ENCODE data around the gene MCF2L.
A peak's percentile ranks its signal among the peaks of the same experiment; 100 is the strongest.

The MCF2L gene

GRCh38 chr13:113001241-113002140 lies 32.5 kb downstream of the MCF2L start:
- H3K4me1 Mint-ChIP-seq: no peaks in the 10 kb centered on the region
- H3K4me3 Mint-ChIP-seq: no peak overlapping the region
- CTCF ChIA-PET: no interaction called here
- peaks cover 51% of the 10 kb centered on the region for H3K27me3 Mint-ChIP-seq
- DNase-seq: no peak
- peaks cover 9% of the 10 kb centered on the region for H3K9me3 Mint-ChIP-seq
- no peak overlapping the region for H3K27ac Mint-ChIP-seq
- no peaks in the 10 kb centered on the region for H3K36me3 Mint-ChIP-seq

DNA sequence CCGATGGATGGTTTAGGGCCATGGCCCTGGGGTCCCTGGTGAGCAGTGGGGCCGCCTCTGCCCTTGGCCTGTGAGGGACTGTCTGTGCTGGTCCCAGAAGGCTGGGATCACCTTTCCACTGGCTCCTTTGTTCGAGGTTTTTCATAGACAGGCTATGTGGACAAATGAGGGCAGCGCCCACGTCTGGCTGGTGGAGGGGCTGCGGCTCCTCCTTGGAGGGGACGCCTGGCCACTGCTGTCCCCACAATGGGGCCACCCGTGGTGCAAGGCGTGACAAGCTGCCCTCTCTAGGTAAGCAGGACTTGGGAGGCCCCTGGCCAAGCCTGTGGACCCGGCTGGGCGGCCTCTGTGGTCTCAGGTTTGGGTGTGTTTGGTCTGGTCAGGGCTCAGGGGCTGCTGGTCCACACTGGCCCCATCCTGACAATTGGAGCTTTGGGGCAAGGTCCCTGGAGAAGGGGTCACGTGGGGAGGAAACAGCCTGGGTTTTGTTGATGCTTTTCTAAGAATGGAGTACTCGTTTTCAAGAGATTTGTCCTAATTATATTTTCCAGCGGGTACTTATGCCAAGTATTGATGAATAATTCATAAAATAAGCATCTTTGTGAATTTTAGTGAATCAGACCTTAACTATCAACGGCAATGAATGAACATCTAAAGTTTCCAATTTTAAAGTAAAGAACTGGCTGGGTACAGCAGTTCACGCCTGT lies 33.3 kb downstream of the MCF2L start:
- CTCF ChIA-PET: no interaction called here
- Mint-ChIP-seq H3K27ac (no peak overlapping the region), H3K4me1 (no peaks in the 10 kb centered on the region), H3K4me3 (no peak overlapping the region), H3K9me3 (peaks cover 9% of the 10 kb centered on the region), H3K27me3 (peaks cover 54% of the 10 kb centered on the region), H3K36me3 (no peaks in the 10 kb centered on the region)
- no peak for DNase-seq

- H3K4me1 Mint-ChIP-seq: no peaks in the 10 kb centered on the region
- H3K36me3 Mint-ChIP-seq: no peaks in the 10 kb centered on the region
- H3K27ac Mint-ChIP-seq: no peak overlapping the region
- no peak overlapping the region for H3K4me3 Mint-ChIP-seq
- H3K9me3 Mint-ChIP-seq: peaks cover 9% of the 10 kb centered on the region
- DNase-seq: no peak
- CTCF ChIA-PET: no interaction called here
- peaks cover 55% of the 10 kb centered on the region for H3K27me3 Mint-ChIP-seq
These were observed 33.9 kb downstream of the MCF2L start for GRCh38 chr13:113002913-113003290.

- no peak overlapping the region for H3K27ac Mint-ChIP-seq
These were observed 35.1 kb downstream of the MCF2L start for GRCh38 chr13:113004126-113004525.

GRCh38 chr13:113005076-113005865 lies 36.3 kb downstream of the MCF2L start:
- peaks cover 45% of the 10 kb centered on the region for H3K27me3 Mint-ChIP-seq
- H3K9me3 Mint-ChIP-seq: peaks cover 9% of the 10 kb centered on the region
- DNase-seq: no peak
- peak overlapping the region; percentile 45 for H3K4me3 Mint-ChIP-seq
- H3K36me3 Mint-ChIP-seq: no peaks in the 10 kb centered on the region
- no peaks in the 10 kb centered on the region for H3K4me1 Mint-ChIP-seq
- peak overlapping the region; percentile 30 for H3K27ac Mint-ChIP-seq
- CTCF ChIA-PET: no interaction called here

More at GRCh38 chr13:113004126-113004525, 35.1 kb downstream of the MCF2L start:
- Mint-ChIP-seq H3K4me1 (no peaks in the 10 kb centered on the region), H3K4me3 (no peak overlapping the region), H3K27me3 (peaks cover 55% of the 10 kb centered on the region), H3K9me3 (peaks cover 9% of the 10 kb centered on the region), H3K36me3 (no peaks in the 10 kb centered on the region)
- DNase-seq: no peak
- CTCF ChIA-PET: no interaction called here

DNA sequence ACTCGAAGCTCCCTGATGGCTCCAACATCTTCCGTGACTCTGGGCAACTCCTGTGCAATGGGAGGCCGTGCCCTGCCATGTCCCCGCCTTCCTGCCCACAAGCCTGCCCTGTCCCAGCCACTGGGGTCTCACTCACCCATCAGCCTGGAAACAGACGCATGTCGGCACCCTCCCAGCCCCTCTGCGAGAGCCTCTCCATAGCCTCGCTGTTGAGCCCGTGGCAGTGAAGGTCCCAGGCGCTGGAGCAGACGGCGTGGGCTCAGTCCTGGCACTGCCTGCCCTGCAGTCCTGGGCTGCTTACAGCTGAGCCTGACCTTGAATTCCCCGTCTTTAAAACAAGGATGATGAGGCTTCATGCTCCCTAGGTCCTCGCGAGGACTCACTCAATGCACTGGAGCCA lies 37.0 kb downstream of the MCF2L start:
- Mint-ChIP-seq H3K4me3 (no peak overlapping the region), H3K4me1 (no peaks in the 10 kb centered on the region), H3K36me3 (no peaks in the 10 kb centered on the region), H3K27ac (no peak overlapping the region), H3K27me3 (peaks cover 38% of the 10 kb centered on the region), H3K9me3 (peaks cover 9% of the 10 kb centered on the region)
- CTCF ChIA-PET: no interaction called here
- DNase-seq: no peak

- H3K9me3 Mint-ChIP-seq: peaks cover 14% of the 10 kb centered on the region
- CTCF ChIA-PET: no interaction called here
- peaks cover 31% of the 10 kb centered on the region for H3K27me3 Mint-ChIP-seq
- H3K36me3 Mint-ChIP-seq: peaks cover 4% of the 10 kb centered on the region
- H3K4me3 Mint-ChIP-seq: no peak overlapping the region
- no peaks in the 10 kb centered on the region for H3K4me1 Mint-ChIP-seq
- no peak for DNase-seq
- H3K27ac Mint-ChIP-seq: no peak overlapping the region
These were observed 37.6 kb downstream of the MCF2L start for GRCh38 chr13:113006660-113007059.

DNA sequence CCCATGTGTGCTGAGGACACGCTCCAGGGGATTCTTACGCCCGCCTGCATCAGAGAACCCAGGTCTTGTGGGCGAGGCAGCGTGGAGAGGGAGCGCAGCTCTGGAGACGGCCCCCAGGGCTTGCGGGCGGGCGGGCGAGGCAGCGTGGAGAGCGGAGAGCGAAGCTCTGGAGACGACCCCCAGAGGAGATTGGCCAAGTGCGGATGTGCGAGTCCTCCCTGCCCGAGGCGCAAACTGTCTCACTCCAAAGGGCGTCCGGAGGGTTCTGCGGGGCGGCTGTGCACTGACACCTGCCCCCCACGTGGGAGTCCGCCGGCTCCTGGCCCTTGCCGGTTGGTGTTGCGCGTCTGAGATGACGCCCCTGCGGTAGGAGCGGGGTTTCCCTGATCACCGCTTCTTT lies 39.8 kb downstream of the MCF2L start:
- no peak overlapping the region for H3K27ac Mint-ChIP-seq

DNA sequence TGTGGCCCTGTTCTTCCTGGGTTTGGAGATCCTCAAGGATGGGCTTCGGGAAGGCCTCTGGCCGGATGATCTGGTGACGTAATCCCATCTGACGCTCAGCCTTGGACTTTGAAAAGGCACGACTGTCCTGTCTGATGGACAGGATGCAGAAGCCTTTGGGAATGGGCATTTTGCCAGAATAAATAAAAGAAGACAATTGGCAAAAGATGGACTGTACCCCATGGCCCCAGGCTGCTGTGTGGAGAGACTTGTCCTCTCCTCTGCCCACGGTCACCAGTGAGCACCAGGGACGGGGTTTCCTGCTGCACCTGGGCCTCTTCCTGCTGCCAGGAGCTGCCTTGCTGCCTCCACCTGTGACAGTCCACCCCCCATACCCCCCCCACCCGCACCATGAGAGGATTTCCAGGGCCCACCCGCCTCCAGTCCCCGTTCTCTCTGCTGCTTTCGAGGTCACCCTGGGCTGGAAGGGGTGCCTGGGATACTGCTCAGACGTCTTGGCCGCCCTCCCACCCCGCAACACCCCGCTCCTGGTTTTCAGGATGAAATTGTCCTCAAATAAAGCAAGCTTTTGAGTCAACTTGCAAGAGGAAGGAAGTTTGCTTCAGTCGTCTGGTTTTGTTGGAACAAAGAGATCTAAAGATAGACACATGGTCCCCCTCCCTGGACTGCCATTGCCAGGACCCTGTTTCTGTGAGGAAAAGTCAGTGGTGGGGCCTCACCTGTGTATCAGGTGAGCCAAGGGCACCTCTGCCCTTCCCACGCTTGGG lies 40.9 kb downstream of the MCF2L start:
- Mint-ChIP-seq H3K27ac (no peak overlapping the region), H3K27me3 (peaks cover 7% of the 10 kb centered on the region), H3K4me3 (no peak overlapping the region), H3K36me3 (peaks cover 4% of the 10 kb centered on the region), H3K4me1 (no peaks in the 10 kb centered on the region), H3K9me3 (peaks cover 17% of the 10 kb centered on the region)
- DNase-seq: no peak
- CTCF ChIA-PET: no interaction called here

More for the DNA sequence above, 39.8 kb downstream of the MCF2L start:
- H3K4me3 Mint-ChIP-seq: no peak overlapping the region
- H3K27me3 Mint-ChIP-seq: peaks cover 12% of the 10 kb centered on the region
- no peaks in the 10 kb centered on the region for H3K4me1 Mint-ChIP-seq
- H3K36me3 Mint-ChIP-seq: peaks cover 4% of the 10 kb centered on the region
- DNase-seq: no peak
- peaks cover 21% of the 10 kb centered on the region for H3K9me3 Mint-ChIP-seq
- CTCF ChIA-PET: no interaction called here

DNA sequence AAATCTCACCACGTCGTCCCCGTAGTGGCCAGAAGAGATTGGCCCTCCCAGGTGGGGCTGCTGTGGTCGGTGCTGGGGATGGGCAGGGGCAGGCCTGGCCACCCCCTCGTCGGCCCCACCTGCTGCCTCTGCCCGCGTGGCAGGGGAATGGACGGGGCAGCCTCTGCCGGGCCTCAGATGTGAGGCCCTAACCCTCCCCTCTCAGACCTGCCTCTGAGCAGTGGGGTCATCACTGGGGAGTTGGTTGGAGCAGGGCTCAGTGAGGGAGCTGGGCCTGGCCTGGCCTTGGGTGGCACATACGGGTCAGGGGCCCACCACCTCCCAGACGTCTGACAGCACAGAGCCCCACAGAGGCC lies 41.5 kb downstream of the MCF2L start:
- CTCF ChIA-PET: no interaction called here
- Mint-ChIP-seq H3K9me3 (peaks cover 14% of the 10 kb centered on the region), H3K27me3 (peaks cover 4% of the 10 kb centered on the region), H3K4me1 (no peaks in the 10 kb centered on the region), H3K4me3 (no peak overlapping the region), H3K27ac (no peak overlapping the region), H3K36me3 (peaks cover 4% of the 10 kb centered on the region)
- no peak for DNase-seq

- H3K27ac Mint-ChIP-seq: no peak overlapping the region
- no peak for DNase-seq
- H3K4me3 Mint-ChIP-seq: no peak overlapping the region
- H3K36me3 Mint-ChIP-seq: peaks cover 4% of the 10 kb centered on the region
- H3K4me1 Mint-ChIP-seq: no peaks in the 10 kb centered on the region
- CTCF ChIA-PET: no interaction called here
- H3K9me3 Mint-ChIP-seq: peaks cover 11% of the 10 kb centered on the region
- no peaks in the 10 kb centered on the region for H3K27me3 Mint-ChIP-seq
These were observed 44.3 kb downstream of the MCF2L start for GRCh38 chr13:113013303-113013702.

GRCh38 chr13:113013878-113014751 lies 45.1 kb downstream of the MCF2L start:
- no peak overlapping the region for H3K27ac Mint-ChIP-seq
- H3K9me3 Mint-ChIP-seq: peaks cover 11% of the 10 kb centered on the region
- no peaks in the 10 kb centered on the region for H3K4me1 Mint-ChIP-seq
- no peak overlapping the region for H3K4me3 Mint-ChIP-seq
- H3K36me3 Mint-ChIP-seq: peaks cover 4% of the 10 kb centered on the region
- no peaks in the 10 kb centered on the region for H3K27me3 Mint-ChIP-seq
- CTCF ChIA-PET: no interaction called here
- no peak for DNase-seq

Data from activated naive CD4-positive, alpha-beta T cell treated with anti-CD3 and anti-CD28 coated beads, Interleukin-2, amount 10 ng/mL, durations not matched to agents 7 days and 5 days (primary cell).